Measurements from ENCODE around the gene PRPF40B.

PRPF40B gene

DNA sequence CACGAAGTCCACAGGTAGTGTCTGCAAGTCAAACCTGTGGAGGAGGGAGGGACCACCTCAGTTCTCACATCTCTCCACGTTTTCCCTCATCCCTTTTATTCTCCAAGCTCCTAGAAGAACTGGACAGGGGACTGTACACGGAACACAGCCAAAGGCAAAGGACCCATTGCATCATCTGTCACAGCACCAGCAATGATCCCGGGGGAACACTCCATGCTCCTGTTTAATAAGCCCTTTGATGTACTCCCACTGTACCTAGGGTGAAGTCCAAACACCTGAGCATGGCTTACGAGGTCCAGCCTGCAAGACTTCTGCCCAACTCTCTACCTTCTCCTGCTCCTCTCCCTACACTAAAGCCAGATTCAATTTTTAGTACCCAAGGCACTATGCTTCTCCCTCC is 26.5 kb downstream of the PRPF40B start:
- TF ChIP-seq, protein P1, sequence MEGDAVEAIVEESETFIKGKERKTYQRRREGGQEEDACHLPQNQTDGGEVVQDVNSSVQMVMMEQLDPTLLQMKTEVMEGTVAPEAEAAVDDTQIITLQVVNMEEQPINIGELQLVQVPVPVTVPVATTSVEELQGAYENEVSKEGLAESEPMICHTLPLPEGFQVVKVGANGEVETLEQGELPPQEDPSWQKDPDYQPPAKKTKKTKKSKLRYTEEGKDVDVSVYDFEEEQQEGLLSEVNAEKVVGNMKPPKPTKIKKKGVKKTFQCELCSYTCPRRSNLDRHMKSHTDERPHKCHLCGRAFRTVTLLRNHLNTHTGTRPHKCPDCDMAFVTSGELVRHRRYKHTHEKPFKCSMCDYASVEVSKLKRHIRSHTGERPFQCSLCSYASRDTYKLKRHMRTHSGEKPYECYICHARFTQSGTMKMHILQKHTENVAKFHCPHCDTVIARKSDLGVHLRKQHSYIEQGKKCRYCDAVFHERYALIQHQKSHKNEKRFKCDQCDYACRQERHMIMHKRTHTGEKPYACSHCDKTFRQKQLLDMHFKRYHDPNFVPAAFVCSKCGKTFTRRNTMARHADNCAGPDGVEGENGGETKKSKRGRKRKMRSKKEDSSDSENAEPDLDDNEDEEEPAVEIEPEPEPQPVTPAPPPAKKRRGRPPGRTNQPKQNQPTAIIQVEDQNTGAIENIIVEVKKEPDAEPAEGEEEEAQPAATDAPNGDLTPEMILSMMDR (IDR thresholded peaks at IDR 0.05): no peak
- TF ChIP-seq ZFX (IDR thresholded peaks at IDR 0.05; ENCODE audit: borderline replicate concordance): no peak
- no peak overlapping the region for H3K27ac ChIP-seq

DNA sequence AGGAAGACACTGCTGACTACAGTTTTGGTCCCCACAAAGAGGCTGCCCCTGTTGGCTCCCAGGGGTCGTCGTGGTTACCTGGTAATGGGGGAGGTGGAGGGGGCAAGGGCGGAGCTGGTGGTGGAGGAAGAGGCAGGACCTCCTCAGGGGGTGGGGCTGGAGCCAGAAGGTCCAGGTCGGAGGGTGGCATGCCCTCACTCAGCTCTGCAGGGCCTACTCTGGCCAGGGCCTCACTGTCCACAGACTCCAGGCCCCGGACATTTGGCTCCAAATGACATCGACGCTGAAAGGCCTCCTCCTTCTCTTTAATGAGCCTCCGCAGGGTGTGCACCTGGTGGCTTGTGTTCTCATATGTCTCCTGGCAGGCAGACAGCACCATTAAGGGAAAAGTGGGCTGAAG is 28.5 kb downstream of the PRPF40B start:
- no peak overlapping the region for H3K27ac ChIP-seq

DNA sequence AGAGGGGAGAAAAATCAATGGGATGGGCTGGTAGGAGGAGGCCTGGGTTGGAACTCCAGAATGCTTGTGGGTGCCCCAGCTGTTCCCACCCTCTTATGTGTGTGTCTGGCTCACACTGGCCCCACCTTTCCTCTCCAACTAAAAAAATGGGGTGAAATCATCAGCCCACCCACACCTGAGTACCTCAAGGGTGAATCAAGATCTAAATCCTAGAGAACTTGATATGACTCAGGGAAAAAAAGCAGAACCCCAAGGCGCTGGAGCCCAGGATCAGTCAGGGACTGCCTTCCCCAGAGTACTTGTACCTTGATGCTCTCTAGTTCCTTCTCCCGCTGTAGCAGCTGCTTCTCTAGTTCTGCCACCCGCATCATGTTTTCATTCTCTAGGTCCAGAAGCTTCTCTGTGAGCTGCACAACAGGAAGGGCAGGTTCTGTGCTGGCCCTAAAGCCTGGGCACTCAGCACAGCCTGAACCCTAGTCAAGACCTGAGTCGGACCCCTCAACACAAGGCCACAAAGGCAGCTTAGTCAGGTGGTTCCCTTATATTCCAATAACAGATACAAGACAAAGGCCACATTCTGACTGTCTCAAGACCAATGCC is 29.7 kb downstream of the PRPF40B start:
- no peak overlapping the region for H3K27ac ChIP-seq
- TF ChIP-seq, protein P1 (IDR thresholded peaks at IDR 0.05): no peak
- no peak for TF ChIP-seq ZFX (IDR thresholded peaks at IDR 0.05; ENCODE audit: borderline replicate concordance)

More for the DNA sequence above, 28.5 kb downstream of the PRPF40B start:
- no peak for TF ChIP-seq ZFX (IDR thresholded peaks at IDR 0.05; ENCODE audit: borderline replicate concordance)
- TF ChIP-seq, protein P1 (IDR thresholded peaks at IDR 0.05): no peak

DNA sequence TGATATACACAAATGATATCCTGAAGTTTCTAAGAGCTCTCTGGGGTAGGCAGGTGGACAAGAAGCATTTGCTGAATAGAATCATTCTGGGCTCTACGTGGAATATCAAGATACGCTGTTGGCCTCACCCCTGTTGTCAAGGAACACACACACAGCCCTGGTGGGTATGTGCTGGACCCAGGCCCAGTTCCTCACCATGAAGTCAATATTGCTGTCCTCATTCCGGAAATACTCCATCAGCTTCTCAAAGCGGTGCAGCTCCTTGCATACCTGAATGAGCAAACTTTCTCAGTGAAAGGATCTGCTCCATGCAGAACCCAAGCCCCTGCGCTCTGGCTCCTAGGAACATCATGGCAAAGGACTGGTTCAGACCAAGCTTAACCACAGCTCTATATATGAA is 31.4 kb downstream of the PRPF40B start:
- TF ChIP-seq, protein P1 (IDR thresholded peaks at IDR 0.05): no peak
- TF ChIP-seq ZFX (IDR thresholded peaks at IDR 0.05; ENCODE audit: borderline replicate concordance): no peak
- no peak overlapping the region for H3K27ac ChIP-seq

DNA sequence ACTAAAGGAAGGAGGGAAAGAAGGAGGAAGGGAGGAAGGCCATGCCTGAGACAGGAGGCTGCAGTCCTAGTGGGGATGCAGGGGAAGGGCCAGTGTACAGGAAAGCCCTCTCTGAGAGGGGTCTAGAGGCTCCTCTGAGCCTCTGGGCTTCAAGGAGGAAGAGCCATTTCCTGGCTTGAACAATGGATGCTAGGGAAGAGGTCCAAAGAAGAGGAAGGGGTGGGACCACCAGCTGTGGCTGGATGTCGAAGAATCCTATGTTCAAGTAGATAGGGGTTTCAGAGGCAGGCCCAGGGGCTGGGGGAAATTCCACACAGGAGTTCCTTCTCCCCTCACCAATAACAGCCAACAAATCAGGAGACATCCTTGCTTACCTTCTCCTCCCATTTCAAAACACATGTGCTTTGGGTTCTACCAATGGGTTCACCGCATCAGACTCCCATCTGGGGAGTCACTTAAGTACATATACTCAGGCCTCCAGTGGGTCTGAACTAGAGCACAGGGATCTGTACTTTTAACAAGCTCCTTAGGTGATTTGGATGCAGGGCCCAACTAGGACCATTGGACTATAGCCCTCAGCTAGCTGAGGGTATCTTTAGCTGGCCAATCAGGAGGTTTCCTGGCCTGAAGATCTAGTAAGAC is 32.4 kb downstream of the PRPF40B start:
- H3K27ac ChIP-seq: no peak overlapping the region
- no peak for TF ChIP-seq ZFX (IDR thresholded peaks at IDR 0.05; ENCODE audit: borderline replicate concordance)
- TF ChIP-seq, protein P1 (IDR thresholded peaks at IDR 0.05): no peak

DNA sequence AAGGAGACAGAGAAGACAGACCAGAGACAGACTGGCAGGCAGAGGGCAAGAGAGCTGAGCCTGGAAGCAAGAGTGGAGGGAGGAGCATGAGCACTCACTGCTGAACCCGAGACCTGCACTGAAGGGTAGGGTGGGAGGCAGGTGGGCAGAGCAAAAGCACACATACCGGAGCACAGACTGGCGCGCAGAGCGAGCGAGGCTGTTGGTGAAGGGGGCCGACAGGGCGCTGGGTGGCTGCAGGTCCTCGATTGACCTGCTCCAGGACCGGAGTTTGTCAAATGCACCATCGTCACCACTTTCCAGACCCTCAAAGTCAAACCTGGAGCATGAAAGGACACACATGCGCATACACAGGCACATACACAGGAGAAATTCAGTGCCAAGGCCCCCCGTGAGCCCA is 34.9 kb downstream of the PRPF40B start:
- TF ChIP-seq ZFX (IDR thresholded peaks at IDR 0.05; ENCODE audit: borderline replicate concordance): no peak
- TF ChIP-seq, protein P1 (IDR thresholded peaks at IDR 0.05): no peak
- no peak overlapping the region for H3K27ac ChIP-seq

DNA sequence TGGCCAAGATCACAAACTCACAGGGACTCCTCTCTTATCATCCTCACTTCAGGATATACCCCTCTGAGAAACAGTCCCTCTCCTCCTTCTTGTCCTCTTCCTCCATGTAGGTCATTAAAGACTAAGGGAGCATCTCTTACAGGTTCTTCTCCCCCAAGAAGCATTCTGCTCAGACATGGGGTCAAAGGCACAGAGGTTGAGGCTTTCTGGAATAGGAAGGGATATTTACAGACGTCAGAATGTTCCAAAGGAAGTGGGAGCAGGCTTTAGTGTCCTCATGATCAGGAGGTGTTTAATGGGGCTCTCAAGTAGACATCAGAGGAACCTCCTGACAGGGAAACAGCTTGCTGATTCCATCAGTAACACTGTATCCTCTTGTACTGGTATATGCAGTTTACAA is 36.4 kb downstream of the PRPF40B start:
- TF ChIP-seq ZFX (IDR thresholded peaks at IDR 0.05; ENCODE audit: borderline replicate concordance): no peak
- TF ChIP-seq, protein P1 (IDR thresholded peaks at IDR 0.05): no peak
- no peak overlapping the region for H3K27ac ChIP-seq
